RWPE1 (cell line): ENCODE results near the gene ZFAND3.

Experiments
- CTCF ChIA-PET: fragments of 350-600 bp; sonication (Branson Sonifier 250); formaldehyde crosslinking; extraction: SDS; loops from one replicate; lab custom pipeline; 2021; lab: Yijun Ruan, JAX
- POLR2A ChIA-PET: fragments of 400-600 bp; formaldehyde crosslinking; extraction: SDS; loops from one replicate; lab custom pipeline; 2020; ENCODE audit warnings: antibody characterized with exemption; ENCODE audit not compliant: low non-redundant PET; lab: Yijun Ruan, JAX
- DNase-seq: peaks from one replicate; pipeline ENCODE4 v3.0.0; 2012; ENCODE audit warnings: low spot score
- H3K27ac ChIP-seq: fragments of 450-650 bp; 2 replicates; pipeline ENCODE4 v1.5.1; 2017
- TF ChIP-seq, protein P1 (sequence below): fragments of 450-650 bp; conservative IDR thresholded peaks from 2 replicates; pipeline ENCODE4 v1.5.1; 2017; ENCODE audit warnings: low read depth, mild to moderate bottlenecking

ZFAND3 gene

DNA sequence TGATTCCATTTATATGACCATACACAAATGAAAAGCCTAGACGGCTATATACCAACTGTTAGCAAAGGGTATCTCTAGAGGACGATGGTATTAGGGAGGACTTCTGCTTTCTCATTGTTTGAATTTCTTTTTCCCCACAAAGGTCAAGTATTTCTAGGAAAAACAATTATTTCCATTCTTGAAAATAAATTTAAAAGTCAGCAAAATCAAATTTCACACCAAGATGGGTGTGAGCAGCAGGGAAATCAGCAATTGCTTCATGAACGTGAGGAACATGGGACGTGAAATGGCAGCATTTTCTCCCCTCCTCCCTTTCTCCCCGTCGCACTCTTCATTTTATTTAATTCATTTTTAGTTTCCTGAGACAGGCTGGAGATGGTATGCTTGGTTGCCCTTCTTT lies 5.2 kb upstream of the ZFAND3 start:
- POLR2A ChIA-PET: no interaction called here
- CTCF ChIA-PET: no interaction called here
- TF ChIP-seq, protein P1, sequence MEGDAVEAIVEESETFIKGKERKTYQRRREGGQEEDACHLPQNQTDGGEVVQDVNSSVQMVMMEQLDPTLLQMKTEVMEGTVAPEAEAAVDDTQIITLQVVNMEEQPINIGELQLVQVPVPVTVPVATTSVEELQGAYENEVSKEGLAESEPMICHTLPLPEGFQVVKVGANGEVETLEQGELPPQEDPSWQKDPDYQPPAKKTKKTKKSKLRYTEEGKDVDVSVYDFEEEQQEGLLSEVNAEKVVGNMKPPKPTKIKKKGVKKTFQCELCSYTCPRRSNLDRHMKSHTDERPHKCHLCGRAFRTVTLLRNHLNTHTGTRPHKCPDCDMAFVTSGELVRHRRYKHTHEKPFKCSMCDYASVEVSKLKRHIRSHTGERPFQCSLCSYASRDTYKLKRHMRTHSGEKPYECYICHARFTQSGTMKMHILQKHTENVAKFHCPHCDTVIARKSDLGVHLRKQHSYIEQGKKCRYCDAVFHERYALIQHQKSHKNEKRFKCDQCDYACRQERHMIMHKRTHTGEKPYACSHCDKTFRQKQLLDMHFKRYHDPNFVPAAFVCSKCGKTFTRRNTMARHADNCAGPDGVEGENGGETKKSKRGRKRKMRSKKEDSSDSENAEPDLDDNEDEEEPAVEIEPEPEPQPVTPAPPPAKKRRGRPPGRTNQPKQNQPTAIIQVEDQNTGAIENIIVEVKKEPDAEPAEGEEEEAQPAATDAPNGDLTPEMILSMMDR: no peak
- no peak for DNase-seq
- no peak overlapping the region for H3K27ac ChIP-seq

DNA sequence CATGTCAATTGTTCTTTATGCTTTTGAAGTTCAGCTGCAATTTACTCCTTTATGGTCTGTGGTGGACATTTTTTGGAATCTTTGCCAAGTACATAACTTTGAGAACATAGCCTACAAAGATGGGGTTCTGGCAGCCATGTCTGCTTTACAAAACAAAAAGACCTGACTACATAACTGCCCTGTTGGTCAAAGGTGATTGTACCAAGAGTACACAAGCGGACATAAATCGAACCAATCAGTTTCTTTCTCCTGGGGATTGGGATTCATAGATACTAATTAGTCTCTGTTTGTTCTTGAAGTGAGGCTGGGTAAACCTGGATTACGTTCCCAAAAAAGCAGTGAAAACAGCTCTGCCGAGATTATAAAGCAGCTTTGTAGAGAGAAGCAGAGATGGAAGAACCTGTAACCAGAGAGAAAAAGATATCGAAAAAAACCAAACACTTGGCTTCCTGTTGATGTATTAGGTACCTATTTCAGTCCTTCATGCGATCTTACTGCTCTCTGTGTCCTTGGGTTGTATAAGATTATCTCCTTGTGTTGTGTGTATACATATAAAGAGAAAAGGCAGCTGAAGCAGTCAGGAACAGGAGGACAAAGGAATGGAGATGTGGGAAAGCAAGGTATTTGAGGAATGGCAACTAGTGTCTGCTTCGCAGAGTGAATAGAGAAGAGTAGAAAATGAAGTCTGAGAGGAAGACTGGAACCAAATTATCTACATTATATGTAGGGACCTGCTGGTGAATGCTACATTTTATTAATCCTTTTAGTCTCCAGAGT lies 2.7 kb upstream of the ZFAND3 start:
- TF ChIP-seq, protein P1: no peak
- H3K27ac ChIP-seq: no peak overlapping the region
- DNase-seq: no peak
- ChIA-PET POLR2A (no interaction called here), CTCF (interaction anchor here (0.6 kb wide), 4 partner anchors 11 to 834 kb away, joined by 3 read pairs; no protein-coding TSS in a partner anchor)

DNA sequence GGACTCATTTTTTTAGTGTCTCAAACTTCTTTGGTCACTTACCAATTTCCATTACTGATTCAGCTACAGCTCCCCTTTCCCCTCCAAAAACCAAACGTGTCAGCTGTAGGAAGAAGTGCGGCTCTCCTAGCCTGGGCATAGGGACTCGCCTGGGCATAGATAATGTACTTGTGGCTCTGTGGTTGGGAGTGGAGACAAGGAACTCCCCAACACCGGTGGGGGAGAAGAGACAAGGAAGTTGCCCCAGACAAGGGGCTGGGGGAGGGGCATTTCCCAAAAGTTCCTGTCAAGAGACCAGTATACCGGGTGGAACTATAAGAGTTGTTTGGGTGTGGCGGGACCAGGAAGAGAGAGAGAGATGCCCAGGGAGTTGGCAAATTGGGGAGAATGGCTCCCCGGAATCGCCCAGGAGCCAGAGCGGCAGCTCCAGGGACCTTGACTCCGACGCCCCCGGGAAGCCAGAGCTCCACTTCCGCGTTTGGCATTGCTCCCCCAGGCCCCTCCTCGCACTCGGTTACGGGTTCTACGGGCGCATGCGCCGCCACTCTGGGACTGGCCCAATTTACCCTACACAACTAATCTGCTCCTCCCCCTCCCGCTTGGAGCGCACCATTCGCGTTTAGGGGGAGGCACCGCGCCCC lies 871 bp upstream of the ZFAND3 start:
- peak; percentile 97 for DNase-seq
- CTCF ChIA-PET: interaction anchor here (0.6 to 0.7 kb wide), 2 partner anchors 97 to 120 kb away, joined by 3 read pairs; no protein-coding TSS in a partner anchor
- peak overlapping the region; percentile 92 for H3K27ac ChIP-seq
- TF ChIP-seq, protein P1: no peak
- POLR2A ChIA-PET: interaction anchor here (0.8 kb wide), 1 partner anchor 45 kb away, joined by 3 read pairs; no protein-coding TSS in a partner anchor

DNA sequence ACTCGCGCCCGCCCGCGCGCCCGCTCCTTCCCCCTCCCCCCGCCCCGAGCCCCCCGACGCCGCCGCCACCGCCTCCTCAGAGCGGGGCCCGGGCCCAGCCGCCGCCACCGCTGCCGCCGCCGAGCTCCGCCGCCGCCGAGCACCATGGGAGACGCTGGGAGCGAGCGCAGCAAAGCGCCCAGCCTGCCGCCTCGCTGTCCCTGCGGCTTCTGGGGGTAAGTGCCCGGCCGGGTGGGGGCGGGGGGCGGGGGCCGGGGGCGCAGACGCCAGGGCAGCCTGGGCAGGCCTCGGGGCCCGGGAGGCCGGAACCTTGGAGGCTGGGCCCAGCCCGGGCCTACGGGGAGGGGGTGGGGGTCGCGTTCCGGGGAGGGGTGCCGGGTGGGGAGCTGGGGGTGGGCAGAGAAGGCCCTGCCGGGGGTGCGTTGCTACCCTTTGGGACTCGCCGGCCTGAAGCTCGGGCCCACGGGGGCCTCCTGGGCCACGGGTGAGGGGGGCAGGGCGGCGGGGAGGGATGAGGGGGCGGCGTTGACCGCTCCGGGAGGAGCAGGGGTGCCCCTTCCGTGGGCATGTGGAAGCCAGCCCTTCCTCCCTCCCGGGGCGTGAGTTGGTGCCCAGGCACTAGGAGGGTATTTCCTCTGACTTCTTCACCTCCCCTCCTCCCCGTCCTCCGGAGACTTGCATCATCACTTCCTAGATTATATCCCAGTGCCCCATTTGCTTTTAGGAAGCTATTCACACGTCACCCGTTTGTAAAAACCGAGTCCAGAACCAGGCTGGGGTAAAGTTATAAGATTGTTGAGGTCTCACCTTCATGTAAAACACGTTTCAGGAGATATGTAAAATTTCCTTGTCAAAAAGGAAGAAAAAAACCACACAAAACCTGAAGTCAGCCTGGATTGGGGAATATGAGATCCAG lies 533 bp downstream of the ZFAND3 start:
- H3K27ac ChIP-seq: peak overlapping the region; percentile 92
- TF ChIP-seq, protein P1: no peak
- peak; percentile 77 for DNase-seq
- ChIA-PET CTCF (interaction anchor here (0.6 kb wide), 1 partner anchor 162 kb away, joined by 3 read pairs; no protein-coding TSS in a partner anchor), POLR2A (interaction anchor here (0.6 kb wide), 1 partner anchor 58 kb away, joined by 3 read pairs; no protein-coding TSS in a partner anchor)

DNA sequence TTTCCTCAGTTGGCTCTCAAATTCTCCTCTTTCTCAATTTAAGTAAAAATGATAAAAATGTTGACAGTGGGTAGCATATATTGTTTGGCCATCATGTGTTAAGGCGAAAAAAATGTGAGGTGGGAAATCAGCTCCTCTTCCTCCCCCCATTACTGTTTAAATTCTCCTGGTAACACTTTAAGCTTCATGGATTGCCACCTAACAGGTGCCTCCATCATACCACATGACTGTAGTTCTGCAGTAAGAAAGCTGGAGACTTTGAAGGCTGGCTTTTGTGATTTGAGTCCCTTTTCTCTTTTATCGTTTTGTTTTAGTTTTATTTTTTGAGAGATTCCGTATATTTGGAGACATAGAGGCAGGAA lies 1.2 kb downstream of the ZFAND3 start:
- H3K27ac ChIP-seq: no peak overlapping the region
- POLR2A ChIA-PET: interaction anchor here (0.6 kb wide), 1 partner anchor 59 kb away, joined by 3 read pairs; no protein-coding TSS in a partner anchor

More for the DNA sequence above, 1.2 kb downstream of the ZFAND3 start:
- no peak for DNase-seq
- CTCF ChIA-PET: interaction anchor here (0.6 kb wide), 2 partner anchors 39 to 161 kb away, joined by 3 read pairs; no protein-coding TSS in a partner anchor
- TF ChIP-seq, protein P1: no peak
